ENCODE measurements around the gene KIF2C.
"Not testable (repeated sequence)": the region's sequence is repeated elsewhere in the genome, so short reads cannot be mapped to it uniquely, and the experiment has no call there.

Gene KIF2C

GRCh38 chr1:44720281-44720680, 19.4 kb upstream of the KIF2C start:
- no peak for DNase-seq

GRCh38 chr1:44721485-44722361, 17.9 kb upstream of the KIF2C start:
- DNase-seq = peak; percentile 99

- DNase-seq = peak; percentile 44
Measured at GRCh38 chr1:44723064-44723463, 16.6 kb upstream of the KIF2C start.

GRCh38 chr1:44723496-44724295, 15.9 kb upstream of the KIF2C start:
- DNase-seq = peak; percentile 85

GRCh38 chr1:44724296-44724954, 15.2 kb upstream of the KIF2C start:
- no peak for DNase-seq

- no peak for DNase-seq
Measured at GRCh38 chr1:44724955-44725698, 14.5 kb upstream of the KIF2C start.

- peak; percentile 99 for DNase-seq
Measured at GRCh38 chr1:44730741-44731512, 8.7 kb upstream of the KIF2C start, which contains the start of gene RNU5D-1. Gene RNU5D-1, minus strand, starts transcription at chr1:44731170.

- no peak for DNase-seq
Measured at GRCh38 chr1:44733365-44733764, 6.3 kb upstream of the KIF2C start.

- no peak for DNase-seq
Measured at GRCh38 chr1:44733784-44734183, 5.9 kb upstream of the KIF2C start.

- no peak for DNase-seq
Measured at GRCh38 chr1:44735992-44736391, 3.6 kb upstream of the KIF2C start.

- not testable (repeated sequence) for DNase-seq
Measured at GRCh38 chr1:44738953-44739306, 707 bp upstream of the KIF2C start.

GRCh38 chr1:44740179-44740617, 561 bp downstream of the KIF2C start:
- peak; percentile 42 for DNase-seq

GRCh38 chr1:44743211-44743610, 3.6 kb downstream of the KIF2C start:
- DNase-seq = peak; percentile 30

- DNase-seq = peak; percentile 30
Measured at GRCh38 chr1:44747878-44748277, 8.2 kb downstream of the KIF2C start.

GRCh38 chr1:44757420-44757819, 17.8 kb downstream of the KIF2C start:
- DNase-seq = no peak

GRCh38 chr1:44759077-44759476, 19.4 kb downstream of the KIF2C start:
- no peak for DNase-seq

GRCh38 chr1:44760876-44761275, 21.2 kb downstream of the KIF2C start:
- DNase-seq = no peak

- not testable (repeated sequence) for DNase-seq
Measured at GRCh38 chr1:44766421-44766820, 26.8 kb downstream of the KIF2C start.

- DNase-seq = peak; percentile 99
Measured at GRCh38 chr1:44775078-44775929, 35.7 kb downstream of the KIF2C start, which contains the start of gene RPS8. Gene RPS8, plus strand, starts transcription at chr1:44775540. Its CDS starts 57 bp downstream, at chr1:44775597.

GRCh38 chr1:44775930-44776729, 36.5 kb downstream of the KIF2C start:
- DNase-seq = peak; percentile 48
